GM23248 (cell line): Measurements from ENCODE around the gene GBP5. TPM values are rescaled to one million over a fixed set of nuclear protein-coding genes. Genes with fewer than 3 reads are reported as not detected.
"Not testable (repeated sequence)": the region's sequence is repeated elsewhere in the genome, so short reads cannot be mapped to it uniquely, and the experiment has no call there.

ENCODE experiments used
- DNase-seq: peaks from one replicate; pipeline ENCODE4 v3.0.0-alpha.2; 2015
- H2AFZ ChIP-seq: fragments of 200-600 bp; sonication (generic); 2 replicates; pipeline ENCODE4 v1.6.1; 2016; ENCODE audit warnings: antibody characterized with exemption
- H3F3A ChIP-seq: fragments of 200-600 bp; sonication (generic); 2 replicates; pipeline ENCODE4 v1.6.1; 2016; ENCODE audit warnings: mild to moderate bottlenecking, antibody characterized with exemption, mixed run types; ENCODE audit not compliant: insufficient read depth
- H3K27ac ChIP-seq: fragments of 200-600 bp; sonication (generic); 2 replicates; pipeline ENCODE4 v1.5.1; 2016; ENCODE audit warnings: mild to moderate bottlenecking
- H3K27me3 ChIP-seq: fragments of 200-600 bp; sonication (generic); replicated peaks from 2 replicates; pipeline ENCODE4 v1.6.1; 2016; ENCODE audit warnings: mild to moderate bottlenecking; ENCODE audit not compliant: insufficient read depth
- H3K36me3 ChIP-seq: fragments of 200-600 bp; sonication (generic); 2 replicates; pipeline ENCODE4 v1.6.1; 2016; ENCODE audit warnings: low read depth, mild to moderate bottlenecking
- H3K4me1 ChIP-seq: fragments of 200-600 bp; sonication (generic); 2 replicates; pipeline ENCODE4 v1.6.1; 2016; ENCODE audit warnings: mild to moderate bottlenecking; ENCODE audit not compliant: insufficient read depth
- H3K4me2 ChIP-seq: fragments of 200-600 bp; sonication (generic); one replicate; pipeline ENCODE4 v1.6.1; 2016; ENCODE audit warnings: mild to moderate bottlenecking; ENCODE audit not compliant: unreplicated experiment
- H3K4me3 ChIP-seq: fragments of 200-600 bp; sonication (generic); 2 replicates; pipeline ENCODE4 v1.5.1; 2016; ENCODE audit warnings: mild to moderate bottlenecking
- H3K79me2 ChIP-seq: fragments of 200-600 bp; sonication (generic); 2 replicates; pipeline ENCODE4 v1.6.1; 2016; ENCODE audit warnings: mild to moderate bottlenecking; ENCODE audit not compliant: insufficient read depth
- H3K9ac ChIP-seq: fragments of 200-600 bp; sonication (generic); 2 replicates; pipeline ENCODE4 v1.6.1; 2016; ENCODE audit warnings: mild to moderate bottlenecking
- H3K9me2 ChIP-seq: fragments of 200-600 bp; sonication (generic); 2 replicates; pipeline ENCODE4 v1.6.1; 2016; ENCODE audit warnings: mixed run types, mild to moderate bottlenecking, moderate library complexity; ENCODE audit not compliant: insufficient read depth
- H3K9me3 ChIP-seq: fragments of 200-600 bp; sonication (generic); one replicate; pipeline ENCODE4 v1.6.1; 2017; ENCODE audit warnings: low read depth
- H4K20me1 ChIP-seq: fragments of 200-600 bp; sonication (generic); 2 replicates; pipeline ENCODE4 v1.6.0; 2016; ENCODE audit not compliant: insufficient read depth
- EZH2 ChIP-seq: fragments of 200-600 bp; sonication (generic); IDR thresholded peaks from 2 replicates; pipeline ENCODE4 v1.6.1; 2018; ENCODE audit warnings: antibody characterized with exemption, mild to moderate bottlenecking; ENCODE audit not compliant: insufficient read depth, poor library complexity, severe bottlenecking
- EZH2phosphoT487 ChIP-seq: fragments of 200-600 bp; sonication (generic); IDR thresholded peaks from 2 replicates; pipeline ENCODE4 v1.6.1; 2018; ENCODE audit warnings: antibody characterized with exemption, moderate library complexity, mild to moderate bottlenecking, low read depth; ENCODE audit not compliant: insufficient read depth
- WGBS, 2 experiments: methylation state at CpG; one replicate each; pipeline ENCODE4 v1.1.6; 2015 to 2017; ENCODE audit warnings: low lambda C conversion rate in 2 of 2, low coverage in 1 of 2; ENCODE audit errors: missing lambda C conversion rate in 2 of 2; 5-methylcytosine and 5-hydroxymethylcytosine counted together
- in situ Hi-C: fragments of 300-500 bp; cut with MboI; formaldehyde crosslinking; loops from 2 replicates; pipeline ENCODE4 v1.15.0; 2020
- polyA plus RNA-seq: library from polyadenylated mRNA; unstranded; fragments of >200 nt; fragmentation: Nextera tagmentation; extraction: Ambion mirVana; gene quantifications from 2 replicates; pipeline ENCODE4 v1.2.1, GENCODE V29; 2016
- total RNA-seq: library from RNA; depleted of rRNA; stranded (reverse); fragments of >200 nt; shearing (Covaris generic); gene quantifications from 2 replicates; pipeline ENCODE4 v1.2.3, GENCODE V29; 2014

The GBP5 gene
- total and polyA plus RNA-seq, 2 experiments from 2014 or later: 0.43 to 1.2 TPM

DNA sequence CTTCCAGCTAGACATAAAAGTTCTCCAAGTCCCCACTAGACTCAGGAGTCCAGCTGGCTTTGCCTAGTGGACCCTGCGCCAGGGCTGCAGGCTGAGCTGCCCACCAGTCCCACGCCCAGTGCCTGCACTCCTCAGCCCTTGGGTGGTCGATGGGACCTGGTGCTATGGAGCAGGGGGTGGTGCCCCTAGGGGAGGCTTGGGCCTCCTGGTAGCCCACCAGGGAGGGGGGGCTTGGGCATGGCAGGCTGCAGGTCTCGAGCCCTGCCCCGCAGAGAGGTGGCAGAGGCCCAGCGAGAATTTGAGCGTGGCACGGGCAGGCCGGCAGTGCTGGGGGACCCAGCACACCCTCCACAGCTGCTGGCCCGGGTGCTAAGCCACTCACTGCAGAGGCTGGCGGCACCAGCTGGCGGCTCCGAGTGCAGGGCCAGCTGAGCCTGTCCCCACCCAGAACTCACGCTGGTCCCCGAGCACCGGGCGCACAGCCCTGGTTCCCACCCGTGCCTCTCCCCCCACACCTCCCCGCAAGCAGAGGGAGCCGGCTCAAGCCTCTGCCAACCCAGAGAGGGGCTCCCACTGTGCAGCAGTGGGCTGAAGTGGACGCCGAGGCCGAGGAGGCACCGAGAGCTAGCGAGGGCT is 30.2 kb upstream of the GBP5 start:
- Histone ChIP-seq H3K9me2 (no peaks in the 10 kb centered on the region), H2AFZ (no peak overlapping the region), H3K9ac (no peak overlapping the region), H3K4me1 (no peaks in the 10 kb centered on the region), H3K27me3 (no peaks in the 10 kb centered on the region), H3F3A (no peaks in the 10 kb centered on the region), H3K4me2 (no peak overlapping the region), H3K4me3 (no peak overlapping the region), H3K36me3 (no peaks in the 10 kb centered on the region), H3K9me3 (no peaks in the 10 kb centered on the region), H3K79me2 (no peaks in the 10 kb centered on the region), H4K20me1 (no peaks in the 10 kb centered on the region), H3K27ac (no peak overlapping the region)
- in situ Hi-C loops: no loop called here
- WGBS, 2 experiments: 78 to 86% methylated on average over 17 to 20 of the region's 25 CpGs
- TF ChIP-seq EZH2phosphoT487 (no peak), EZH2 (no peak)
- no peak for DNase-seq

DNA sequence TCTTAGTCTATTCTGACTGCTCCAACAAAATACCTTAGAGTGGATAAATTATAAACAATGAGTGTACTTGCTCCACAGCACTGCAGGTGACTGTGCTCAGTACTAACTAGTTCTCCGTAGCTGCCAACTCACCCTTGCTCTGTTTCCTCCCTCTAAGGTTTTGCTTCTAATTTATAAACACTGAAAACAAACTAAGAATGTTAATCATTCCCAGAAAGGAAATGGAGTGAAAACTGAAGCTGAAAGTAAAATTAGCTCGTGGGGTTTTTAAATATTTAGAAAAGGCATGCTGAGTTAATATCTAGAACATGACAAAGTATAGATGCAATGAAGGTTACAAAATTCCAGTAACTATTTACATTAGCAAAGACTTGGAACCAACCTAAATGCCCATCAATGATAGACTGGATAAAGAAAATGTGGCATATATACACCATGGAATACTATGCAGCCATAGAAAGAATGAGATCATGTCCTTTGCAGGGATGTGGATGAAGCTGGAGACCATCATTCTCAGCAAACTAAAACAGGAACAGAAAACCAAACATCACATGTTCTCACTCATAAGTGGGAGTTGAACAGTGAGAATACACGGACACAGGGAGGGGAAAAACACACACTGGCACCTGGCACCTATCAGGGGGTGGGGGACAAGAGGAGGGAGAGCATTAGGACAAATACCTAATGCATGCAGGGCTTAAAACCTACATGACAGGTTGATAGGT is 27.2 kb upstream of the GBP5 start:
- DNase-seq, in situ Hi-C loops, H3K27ac ChIP-seq, H3K36me3 ChIP-seq, H3K4me3 ChIP-seq, H3F3A ChIP-seq, H3K9me3 ChIP-seq, H2AFZ ChIP-seq, H4K20me1 ChIP-seq, H3K9ac ChIP-seq, H3K4me1 ChIP-seq, H3K4me2 ChIP-seq, H3K79me2 ChIP-seq, H3K9me2 ChIP-seq, H3K27me3 ChIP-seq: not testable (repeated sequence)
- 16 to 17% methylated on average over 3 of the region's 3 CpGs for WGBS, 2 experiments

GRCh38 chr1:89298461-89298860 is 25.8 kb upstream of the GBP5 start:
- in situ Hi-C loops: no loop called here

DNA sequence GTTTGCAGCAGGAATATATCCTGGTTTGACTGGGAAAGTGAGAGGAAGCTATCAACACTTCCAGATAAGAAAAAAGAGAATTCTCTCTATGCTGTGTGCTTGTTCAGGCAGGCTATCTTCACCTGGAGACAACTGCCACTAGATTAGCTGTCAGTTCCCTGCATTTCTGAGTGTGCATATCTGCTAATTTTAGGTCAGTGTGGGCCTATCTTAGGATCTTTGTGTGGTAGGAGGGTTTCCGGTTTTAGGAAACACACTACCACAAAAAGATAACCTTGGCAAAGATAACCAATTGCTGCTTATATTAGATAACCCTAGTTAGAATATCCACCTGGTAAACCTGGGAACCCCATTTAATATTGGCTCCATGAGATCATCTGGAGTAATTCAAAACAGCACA is 22.5 kb upstream of the GBP5 start:
- Histone ChIP-seq H4K20me1 (no peaks in the 10 kb centered on the region), H3K9me3 (no peaks in the 10 kb centered on the region), H3K27ac (no peak overlapping the region), H3F3A (no peaks in the 10 kb centered on the region), H3K27me3 (no peaks in the 10 kb centered on the region), H2AFZ (no peak overlapping the region), H3K79me2 (no peaks in the 10 kb centered on the region), H3K36me3 (no peaks in the 10 kb centered on the region), H3K9ac (no peak overlapping the region), H3K9me2 (no peaks in the 10 kb centered on the region), H3K4me3 (no peak overlapping the region), H3K4me2 (no peak overlapping the region), H3K4me1 (no peaks in the 10 kb centered on the region)
- TF ChIP-seq EZH2phosphoT487: no peak
- no peak for TF ChIP-seq EZH2
- no peak for DNase-seq
- in situ Hi-C loops: no loop called here
- 86 to 88% methylated on average over 1 of the region's 1 CpG for WGBS, 2 experiments

More at GRCh38 chr1:89298461-89298860, 25.8 kb upstream of the GBP5 start:
- no peak for TF ChIP-seq EZH2phosphoT487
- TF ChIP-seq EZH2: no peak
- Histone ChIP-seq H3K36me3 (no peaks in the 10 kb centered on the region), H3K4me2 (no peak overlapping the region), H3K27ac (no peak overlapping the region), H3K4me1 (no peaks in the 10 kb centered on the region), H4K20me1 (no peaks in the 10 kb centered on the region), H3K9ac (no peak overlapping the region), H2AFZ (no peak overlapping the region), H3K4me3 (no peak overlapping the region), H3F3A (no peaks in the 10 kb centered on the region), H3K27me3 (no peaks in the 10 kb centered on the region), H3K9me3 (no peaks in the 10 kb centered on the region), H3K9me2 (no peaks in the 10 kb centered on the region), H3K79me2 (no peaks in the 10 kb centered on the region)
- peak; percentile 8 for DNase-seq
